GM18498 (cell line): Measurements from ENCODE around the gene DCANP1.

Experiments used
- ATAC-seq: cut with Tn5 transposase; IDR thresholded peaks from one replicate; pipeline ENCODE4 v1.9.1; 2021; ENCODE audit warnings: mild to moderate bottlenecking, moderate library complexity; ENCODE audit not compliant: unreplicated experiment

The DCANP1 gene

DNA sequence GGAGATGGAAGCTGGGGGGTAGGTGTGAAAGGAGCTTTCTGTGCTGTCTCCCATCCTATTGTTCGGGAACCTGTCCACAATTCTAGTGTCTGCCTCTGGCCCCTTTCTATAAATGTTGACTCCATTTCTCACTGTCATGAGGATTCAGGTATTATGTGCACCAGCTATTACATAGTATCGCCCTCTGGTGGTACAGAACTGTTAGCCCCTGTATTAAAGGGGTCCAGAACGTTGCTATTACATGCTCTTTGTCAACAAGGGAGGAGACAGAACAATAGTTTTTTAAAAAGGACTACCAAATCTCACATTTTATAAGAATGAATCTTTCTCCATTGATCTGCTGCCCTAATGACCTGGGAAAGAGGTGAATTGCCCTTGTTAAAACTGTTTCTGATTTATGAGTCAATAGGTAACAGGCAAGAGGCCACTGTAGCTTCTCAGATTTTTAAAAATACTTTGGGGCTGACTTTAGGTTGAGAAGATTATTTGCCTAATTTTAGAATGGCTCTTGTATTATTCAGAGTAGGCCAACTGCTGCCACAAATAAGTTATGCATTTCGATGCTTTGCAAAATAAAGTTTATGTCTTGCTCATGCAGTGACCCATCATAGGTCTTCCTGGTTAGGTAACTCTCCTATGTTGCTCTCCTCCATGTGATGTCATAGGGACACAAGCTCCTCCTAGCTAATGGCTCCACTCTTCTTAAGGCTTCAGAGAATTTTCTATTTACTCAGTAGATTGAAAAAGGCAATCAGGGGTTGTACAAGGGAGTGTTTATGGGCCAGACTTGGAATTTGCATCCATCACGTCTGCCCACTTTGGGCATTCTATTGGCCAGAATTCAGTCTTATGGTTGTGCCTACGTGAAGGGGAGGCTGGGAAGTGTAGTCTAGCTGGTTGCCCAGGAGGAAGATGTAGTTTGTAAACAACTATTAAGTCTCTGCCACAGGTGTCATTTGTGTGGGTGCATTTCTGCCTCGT, 20.8 kb downstream of the DCANP1 start:
- peak; percentile 91 for ATAC-seq

GRCh38 chr5:135425641-135426040, 21.5 kb downstream of the DCANP1 start:
- no peak for ATAC-seq

DNA sequence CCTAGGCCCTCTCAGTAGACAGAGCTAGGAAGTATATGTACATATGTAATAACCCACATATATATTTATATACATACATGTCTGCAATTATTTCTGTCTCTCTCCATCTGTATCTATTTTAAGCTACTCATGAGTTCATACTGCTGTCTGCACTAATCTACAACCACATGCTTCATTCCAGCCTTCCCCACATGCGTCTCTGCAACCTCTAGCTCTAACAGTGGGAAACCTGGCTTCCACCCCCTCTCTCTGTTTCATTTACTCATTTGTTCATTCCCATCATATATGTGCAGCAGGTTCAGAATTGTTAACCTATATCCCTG, 23.3 kb downstream of the DCANP1 start:
- ATAC-seq, result no peak

DNA sequence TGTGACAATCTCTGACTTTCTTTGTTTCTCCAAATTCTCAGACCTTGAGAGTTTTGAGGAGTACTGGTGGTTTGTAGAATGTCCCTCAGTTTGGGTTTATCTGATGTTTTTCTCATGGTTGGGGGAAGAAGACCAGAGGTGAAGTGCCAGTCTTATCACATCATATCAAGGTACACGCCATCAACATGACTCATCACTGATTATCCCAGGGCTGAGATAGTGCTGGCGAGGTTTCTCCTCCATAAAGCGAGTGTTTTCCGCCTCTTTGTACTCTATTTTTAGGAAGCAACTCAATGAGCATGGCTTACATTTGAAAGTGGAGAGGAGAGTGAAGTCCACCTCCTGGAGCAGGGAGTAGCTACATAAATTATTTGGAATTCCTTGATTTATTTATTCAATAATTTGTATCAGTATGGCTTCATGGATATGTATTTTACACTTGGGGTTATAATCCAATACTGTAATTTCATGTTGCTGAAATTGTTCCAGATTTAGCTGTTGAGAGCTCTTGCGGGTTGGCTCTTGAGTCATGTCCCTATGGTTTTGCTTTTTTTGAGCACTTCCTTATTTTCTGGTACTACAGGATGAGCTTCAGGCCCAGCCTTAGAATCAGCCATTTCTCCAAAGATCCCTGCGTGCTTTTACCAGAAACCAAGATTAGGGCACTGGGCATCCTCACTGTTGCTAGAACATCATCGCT, 23.9 kb downstream of the DCANP1 start:
- ATAC-seq, result no peak

- ATAC-seq, result no peak
Measured at GRCh38 chr5:135422419-135422818, 24.7 kb downstream of the DCANP1 start.

- no peak for ATAC-seq
Measured at GRCh38 chr5:135417083-135417482, 30.1 kb downstream of the DCANP1 start.

- no peak for ATAC-seq
Measured at GRCh38 chr5:135405082-135405481, 42.1 kb downstream of the DCANP1 start.

DNA sequence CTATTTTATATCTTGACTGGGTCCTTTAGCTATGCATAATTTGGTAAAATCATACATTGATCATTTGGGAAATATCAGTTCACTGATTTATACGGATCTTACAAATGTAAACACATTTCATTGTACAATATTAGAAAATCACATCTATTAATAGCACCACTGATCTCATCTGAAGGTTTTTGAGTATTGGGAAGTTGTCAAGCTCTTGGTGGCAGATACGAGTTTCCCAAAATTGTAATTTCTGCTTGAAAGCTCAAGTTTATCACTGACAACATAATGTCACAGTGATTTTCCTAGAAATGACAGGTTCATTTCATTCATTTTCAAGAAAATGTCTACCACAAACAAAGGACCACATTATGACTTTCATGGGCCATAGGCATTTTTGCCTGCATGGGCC, 45.1 kb downstream of the DCANP1 start:
- ATAC-seq, result no peak

GRCh38 chr5:135400866-135401265, 46.3 kb downstream of the DCANP1 start:
- no peak for ATAC-seq

DNA sequence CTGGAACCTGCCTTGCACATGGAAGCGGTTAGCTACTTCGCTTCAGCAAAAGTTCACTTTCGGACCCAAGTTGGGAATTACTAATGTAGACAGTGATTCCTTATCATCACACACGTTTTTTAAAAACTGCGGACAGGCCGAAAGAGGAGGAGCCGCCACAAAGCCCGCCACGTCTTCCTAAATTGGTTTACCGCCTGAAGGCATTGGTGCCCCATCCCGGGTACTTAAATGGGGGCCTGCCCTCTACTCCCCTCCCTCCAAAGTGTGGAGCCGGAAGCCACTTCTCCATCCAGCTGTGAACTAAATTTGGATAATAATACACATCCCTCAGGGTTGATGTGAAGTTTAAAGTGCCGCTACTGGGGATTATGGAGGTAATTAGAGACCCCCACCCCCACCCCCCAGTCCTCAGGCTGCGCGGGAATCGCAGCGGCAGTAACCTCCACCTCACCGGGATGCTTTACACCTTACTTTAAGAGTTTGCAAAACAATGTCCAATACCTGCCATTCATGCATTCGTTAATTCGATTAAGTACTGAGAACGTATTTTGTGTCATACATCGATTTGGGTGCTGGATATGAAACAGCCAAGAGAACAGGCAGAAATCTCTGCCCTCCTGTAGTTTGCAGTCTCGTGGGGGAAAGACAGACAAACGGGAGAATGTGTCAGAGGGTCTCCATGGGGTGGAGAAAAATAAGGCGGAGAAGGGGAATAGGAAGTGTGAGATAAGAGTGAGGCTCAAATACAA, 47.2 kb downstream of the DCANP1 start:
- no peak for ATAC-seq

DNA sequence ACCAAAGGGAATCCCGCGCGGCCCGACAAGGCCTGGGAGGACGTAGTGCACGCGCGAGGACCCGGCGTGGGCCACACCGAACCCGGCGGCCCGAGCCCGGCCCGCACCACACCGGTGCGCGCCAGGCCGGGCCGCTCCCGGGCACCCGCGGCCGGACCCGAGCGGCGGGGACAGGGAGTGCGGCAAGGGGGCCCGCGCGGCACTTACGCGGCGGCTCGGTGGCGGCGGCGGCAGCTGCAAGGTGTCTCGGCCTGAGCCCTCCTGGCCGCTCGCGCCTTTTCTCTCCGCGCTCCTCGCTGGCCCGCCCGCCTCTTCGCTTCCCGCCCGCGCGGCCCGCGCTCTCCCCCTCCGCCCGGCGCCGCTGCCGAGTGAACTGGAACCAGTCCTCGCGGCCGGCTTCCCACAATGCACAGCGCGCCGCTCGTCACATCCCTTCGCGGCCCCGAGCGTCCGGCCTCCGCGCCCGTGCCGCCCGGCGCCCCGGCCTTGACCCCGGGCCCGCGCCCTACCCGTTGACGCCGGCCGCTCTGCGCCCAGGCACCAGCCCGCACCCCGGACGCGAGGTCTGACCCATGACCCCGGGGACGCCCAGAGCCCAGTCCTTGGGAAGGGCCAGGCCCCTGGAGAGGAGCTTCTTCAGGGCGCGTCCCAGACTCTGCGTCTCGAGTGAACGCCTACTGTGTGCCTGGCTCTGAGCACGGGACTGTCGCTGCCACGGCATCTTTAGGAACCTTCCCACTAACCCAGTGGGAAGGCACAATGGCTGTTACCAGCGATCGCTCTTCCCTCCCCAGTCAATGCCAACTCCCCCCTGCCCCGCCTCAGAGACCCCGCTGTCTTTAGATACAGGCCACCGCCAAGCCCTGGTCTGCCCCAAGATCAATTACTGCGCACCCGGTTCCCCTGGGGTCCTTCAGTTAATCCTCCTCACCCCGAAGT, 48.0 kb downstream of the DCANP1 start, which contains the start of gene MACROH2A1:
TSS of gene MACROH2A1 (minus strand) at position 377 of the 939 bp plus-strand sequence. CDS start 10,138 bp downstream, outside the sequence.
- peak; percentile 90 for ATAC-seq

GRCh38 chr5:135398160-135398854, 48.8 kb downstream of the DCANP1 start:
- peak; percentile 40 for ATAC-seq

GRCh38 chr5:135397084-135397483, 50.1 kb downstream of the DCANP1 start:
- no peak for ATAC-seq

DNA sequence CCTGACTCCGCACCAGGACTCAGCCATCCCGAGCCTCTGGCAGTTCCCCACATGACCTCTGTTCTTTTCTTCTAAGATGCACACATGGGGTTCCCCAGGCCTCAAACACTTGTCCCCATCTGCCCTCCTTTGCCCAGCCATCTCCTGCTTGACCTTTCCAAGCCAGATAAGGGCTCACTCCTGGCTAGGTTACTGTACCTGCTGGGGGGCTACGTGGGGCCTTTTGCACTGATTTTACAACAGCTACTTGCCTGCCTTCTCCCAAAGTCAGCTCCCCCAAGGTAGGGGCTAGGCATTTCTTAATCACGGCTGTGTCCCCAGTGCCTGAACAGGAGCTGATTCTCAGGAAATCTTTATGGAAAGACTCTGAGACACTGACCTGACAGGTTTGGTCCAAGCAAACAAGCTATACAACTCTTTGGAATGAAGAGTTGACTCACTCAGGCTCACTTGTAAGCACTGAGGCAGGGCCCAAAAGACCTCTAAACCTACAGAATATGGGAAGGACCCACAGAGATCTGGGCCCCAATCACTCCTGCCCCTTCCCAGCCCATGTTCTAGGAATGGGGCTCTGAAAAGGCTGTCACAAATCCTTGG, 50.6 kb downstream of the DCANP1 start:
- no peak for ATAC-seq

DNA sequence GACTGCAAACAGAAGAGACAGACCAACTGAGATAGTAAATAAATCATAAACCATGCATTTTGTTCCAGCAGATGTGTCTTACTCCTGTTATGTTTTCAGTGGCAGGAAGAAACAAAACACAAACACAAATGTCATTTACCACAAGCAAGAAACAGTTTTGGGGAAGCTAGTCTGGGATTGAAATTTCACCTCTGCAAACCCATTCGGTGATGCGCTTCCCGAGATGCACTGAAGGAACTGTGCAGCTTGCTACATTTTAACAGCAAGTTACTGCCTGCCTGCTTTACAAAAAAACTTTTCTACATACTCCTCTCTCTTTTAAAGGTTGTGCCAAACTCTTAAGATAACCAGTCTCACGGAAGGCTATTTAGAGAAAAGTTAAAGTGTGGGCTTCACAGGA, 51.3 kb downstream of the DCANP1 start:
- ATAC-seq, result no peak

DNA sequence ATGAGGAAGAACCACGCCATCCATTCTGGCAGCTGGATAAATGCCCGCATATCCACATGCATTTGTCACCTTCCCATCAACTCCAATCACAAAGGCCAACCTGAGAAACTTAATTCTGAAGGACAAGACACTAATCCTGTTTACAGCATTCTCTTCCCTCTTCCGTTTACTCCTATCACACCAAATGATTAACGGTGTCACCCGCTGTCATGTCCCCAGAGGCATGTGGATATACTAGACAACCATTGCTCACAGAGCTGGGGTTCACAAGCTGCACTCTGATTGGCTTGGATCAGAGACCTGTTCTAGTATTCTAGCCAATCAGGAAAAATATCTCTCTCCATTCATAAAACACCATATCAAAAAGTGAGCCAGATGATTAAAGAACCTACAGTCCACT, 51.7 kb downstream of the DCANP1 start:
- no peak for ATAC-seq
